Endothelial cell of umbilical vein (primary cell): ENCODE measurements around the gene CHSY3. TPM values are rescaled to one million over a fixed set of nuclear protein-coding genes. Genes with fewer than 3 reads are reported as not detected.

Experiments used
- BruUV-seq: library from RNA; stranded (reverse); fragments of 400-500 nt; replicated peaks from 2 replicates; lab custom pipeline; 2021; lab: Mats Ljungman, UMichigan
- CTCF ChIA-PET: fragments of 300-600, 350-600 bp; sonication (Branson Sonifier 250); formaldehyde crosslinking; loops from one replicate; lab custom pipeline; 2021; ENCODE audit warnings: antibody characterized with exemption, inconsistent platforms; lab: Charles Lee
- POLR2A ChIA-PET: fragments of 300-600, 350-600 bp; sonication (Branson Sonifier 250); formaldehyde crosslinking; loops from one replicate; lab custom pipeline; 2021; ENCODE audit warnings: antibody characterized with exemption, inconsistent platforms; lab: Charles Lee
- DNase-seq: peaks from one replicate; pipeline ENCODE4 v3.0.0-alpha.2; 2011; ENCODE audit warnings: low read depth, low spot score
- FAIRE-seq: peaks from 2 replicates; lab custom pipeline; 2011; peaks lifted over from hg19 to GRCh38; lab: Jason Lieb, UNC
- H2AFZ ChIP-seq: 2 replicates; pipeline ENCODE4 v1.6.0; 2012; ENCODE audit warnings: low read depth, low read length, control low read depth, inconsistent platforms
- H3K27ac ChIP-seq: 2 replicates; pipeline ENCODE4 v1.5.1; 2011; ENCODE audit warnings: low read depth, mild to moderate bottlenecking, control low read depth, low read length, moderate library complexity; ENCODE audit not compliant: insufficient read depth
- H3K27me3 ChIP-seq, 2 experiments: 2 replicates each; pipeline versions ENCODE4 v1.6.0 to v1.6.1; 2011; ENCODE audit warnings: low read length in 2 of 2, mixed read lengths in 1 of 2; ENCODE audit not compliant: control insufficient read depth in 2 of 2, insufficient read depth in 2 of 2
- H3K36me3 ChIP-seq, 2 experiments: 2 replicates in 1 of 2; 3 replicates in 1 of 2; pipeline ENCODE4 v1.5.1; 2011; ENCODE audit warnings: low read length in 2 of 2, mild to moderate bottlenecking in 1 of 2, moderate library complexity in 1 of 2; ENCODE audit not compliant: control insufficient read depth in 2 of 2, insufficient read depth in 2 of 2; ENCODE audit errors: extremely low read depth in 1 of 2
- H3K4me1 ChIP-seq: 3 replicates; pipeline ENCODE4 v1.5.1; 2011; ENCODE audit warnings: mild to moderate bottlenecking, low read length; ENCODE audit not compliant: control insufficient read depth, insufficient read depth; ENCODE audit errors: extremely low read depth
- H3K4me2 ChIP-seq: 2 replicates; pipeline ENCODE4 v1.6.1; 2011; ENCODE audit warnings: low read length, control low read depth, mixed read lengths; ENCODE audit not compliant: insufficient read depth
- H3K4me3 ChIP-seq, 3 experiments: fragments of 200-600 bp in 1 of 3; sonication (generic), shearing (Covaris generic) in 1 of 3; replicated peaks in 1 of 3; 2 replicates each; pipeline ENCODE4 v1.5.1; 2011 to 2016; ENCODE audit warnings: control low read depth in 3 of 3, low read length in 3 of 3, mild to moderate bottlenecking in 2 of 3, inconsistent platforms in 1 of 3, low read depth in 1 of 3, moderate library complexity in 1 of 3; ENCODE audit not compliant: insufficient read depth in 1 of 3
- H3K79me2 ChIP-seq: 2 replicates; pipeline ENCODE4 v1.6.0; 2012; ENCODE audit warnings: low read length, inconsistent platforms; ENCODE audit not compliant: control insufficient read depth, insufficient read depth
- H3K9ac ChIP-seq: replicated peaks from 2 replicates; pipeline ENCODE3; 2011; ENCODE audit warnings: low read length, control low read depth; ENCODE audit not compliant: insufficient read depth; ENCODE audit errors: extremely low read depth
- H3K9me1 ChIP-seq: replicated peaks from 3 replicates; pipeline ENCODE4 v1.6.0; 2011; ENCODE audit warnings: mild to moderate bottlenecking, low read length; ENCODE audit not compliant: control insufficient read depth, insufficient read depth; ENCODE audit errors: extremely low read depth
- H3K9me3 ChIP-seq: replicated peaks from 2 replicates; pipeline ENCODE4 v1.5.1; 2012; ENCODE audit warnings: low read length, inconsistent platforms; ENCODE audit not compliant: control insufficient read depth, insufficient read depth
- H4K20me1 ChIP-seq: replicated peaks from 2 replicates; pipeline ENCODE3; 2011; ENCODE audit warnings: mild to moderate bottlenecking, low read length; ENCODE audit not compliant: control insufficient read depth, insufficient read depth; ENCODE audit errors: extremely low read depth
- EZH2 ChIP-seq: IDR thresholded peaks from 2 replicates; pipeline ENCODE4 v1.6.1; 2012; ENCODE audit warnings: borderline replicate concordance, low read depth, mild to moderate bottlenecking, moderate library complexity, low read length, inconsistent platforms; ENCODE audit not compliant: severe bottlenecking
- FOS ChIP-seq: IDR thresholded peaks from 2 replicates; pipeline ENCODE4 v1.6.1; 2011; ENCODE audit warnings: mild to moderate bottlenecking, low read length, moderate library complexity, borderline replicate concordance; ENCODE audit not compliant: insufficient read depth
- GATA2 ChIP-seq: IDR thresholded peaks from 2 replicates; pipeline ENCODE4 v1.7.0; 2011; ENCODE audit warnings: low read depth, mild to moderate bottlenecking, moderate library complexity, mixed read lengths, low read length; ENCODE audit not compliant: insufficient read length, insufficient read depth
- JUN ChIP-seq: IDR thresholded peaks from 2 replicates; pipeline ENCODE4 v1.6.1; 2011; ENCODE audit warnings: borderline replicate concordance, low read depth; ENCODE audit not compliant: insufficient read length, insufficient read depth
- MYC ChIP-seq: IDR thresholded peaks from one replicate; pipeline ENCODE4 v1.6.1; 2011; ENCODE audit warnings: mild to moderate bottlenecking, low read depth, low read length
- POLR2A ChIP-seq: IDR thresholded peaks from 2 replicates; pipeline ENCODE4 v1.6.1; 2012; ENCODE audit warnings: low read depth, mild to moderate bottlenecking, control low read depth, low read length
- POLR2AphosphoS5 ChIP-seq: IDR thresholded peaks from 2 replicates; pipeline ENCODE4 v1.6.1; 2012; ENCODE audit warnings: low read depth, mild to moderate bottlenecking, control low read depth, low read length, moderate library complexity; ENCODE audit not compliant: insufficient read depth
- dilution Hi-C: fragments of 300-500 bp; cut with MboI; formaldehyde crosslinking; loops from one replicate; pipeline ENCODE4 v1.15.0; 2019; ENCODE audit warnings: low sequenced_read_pairs; ENCODE audit not compliant: extremely low pct_ligation_motif_present
- intact Hi-C: fragments of 100-400 bp; cut with micrococcal nuclease; formaldehyde crosslinking; loops from one replicate; pipeline ENCODE4 v1.10.0; 2022
- polyA plus RNA-seq, 4 experiments: library from polyadenylated mRNA; depleted of rRNA in 3 of 4; stranded (reverse) in 3 of 4; unstranded in 1 of 4; fragments of >200 nt; gene quantifications; 2 replicates each; pipeline versions ENCODE4 v1.2.1 to v1.2.3, GENCODE V29; 2011 to 2012; ENCODE audit warnings: missing spikeins in 1 of 4
- total RNA-seq: library from RNA; stranded (reverse); gene quantifications from 2 replicates; pipeline ENCODE4 v1.2.3, GENCODE V29; 2021
- TF ChIP-seq, protein P1 (sequence below), 2 donors: IDR thresholded peaks; 1 replicate in 1 of 2; 2 replicates in 1 of 2; pipeline ENCODE4 v1.5.1; 2011; ENCODE audit warnings: low read length in 2 of 2, mild to moderate bottlenecking in 2 of 2, moderate library complexity in 2 of 2, control low read depth in 1 of 2, inconsistent platforms in 1 of 2, low read depth in 1 of 2; ENCODE audit not compliant: insufficient read depth in 1 of 2; ENCODE audit errors: extremely low read depth in 1 of 2
- TF ChIP-seq, protein P2 (sequence below): IDR thresholded peaks from 2 replicates; pipeline ENCODE4 v1.6.1; 2011; ENCODE audit not compliant: insufficient read depth, insufficient read length

The CHSY3 gene
- total and polyA plus RNA-seq, 2 donors (not counting 3 experiments of a cell fraction or from before 2014, with no cell fraction given) = 2.2 to 8.4 TPM

DNA sequence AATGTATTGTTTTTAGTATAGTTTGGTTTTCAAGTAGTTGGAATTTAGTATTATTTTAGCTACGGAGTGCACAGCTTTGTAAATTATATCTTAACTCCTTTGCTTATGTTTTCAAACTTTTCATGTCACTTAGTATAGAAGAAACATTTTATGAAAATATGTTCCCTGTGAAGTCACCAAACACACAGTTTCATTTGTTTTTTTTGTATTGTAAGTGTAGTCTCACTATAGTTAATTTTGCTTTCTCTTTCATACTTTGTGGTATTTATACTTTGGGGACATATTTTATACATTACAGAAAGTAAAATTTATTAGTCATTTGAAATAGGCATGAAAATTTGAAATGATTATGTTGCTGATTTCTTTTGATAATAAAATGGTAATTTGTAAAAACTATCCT is 5.0 kb downstream of the CHSY3 start:
- Histone ChIP-seq H3K9me3 (no peaks in the 10 kb centered on the region), H3K9me1 (no peaks in the 10 kb centered on the region), H3K4me2 (no peak overlapping the region), H3K36me3 (no peaks in the 10 kb centered on the region), H2AFZ (no peak overlapping the region), H3K9ac (no peak overlapping the region), H3K4me1 (peaks cover 15% of the 10 kb centered on the region), H3K4me3 (no peak overlapping the region), H3K27me3 (no peaks in the 10 kb centered on the region), H4K20me1 (no peaks in the 10 kb centered on the region), H3K79me2 (no peaks in the 10 kb centered on the region), H3K27ac (no peak overlapping the region)
- TF ChIP-seq MYC = no peak
- no peak for TF ChIP-seq POLR2AphosphoS5
- TF ChIP-seq, protein P1, sequence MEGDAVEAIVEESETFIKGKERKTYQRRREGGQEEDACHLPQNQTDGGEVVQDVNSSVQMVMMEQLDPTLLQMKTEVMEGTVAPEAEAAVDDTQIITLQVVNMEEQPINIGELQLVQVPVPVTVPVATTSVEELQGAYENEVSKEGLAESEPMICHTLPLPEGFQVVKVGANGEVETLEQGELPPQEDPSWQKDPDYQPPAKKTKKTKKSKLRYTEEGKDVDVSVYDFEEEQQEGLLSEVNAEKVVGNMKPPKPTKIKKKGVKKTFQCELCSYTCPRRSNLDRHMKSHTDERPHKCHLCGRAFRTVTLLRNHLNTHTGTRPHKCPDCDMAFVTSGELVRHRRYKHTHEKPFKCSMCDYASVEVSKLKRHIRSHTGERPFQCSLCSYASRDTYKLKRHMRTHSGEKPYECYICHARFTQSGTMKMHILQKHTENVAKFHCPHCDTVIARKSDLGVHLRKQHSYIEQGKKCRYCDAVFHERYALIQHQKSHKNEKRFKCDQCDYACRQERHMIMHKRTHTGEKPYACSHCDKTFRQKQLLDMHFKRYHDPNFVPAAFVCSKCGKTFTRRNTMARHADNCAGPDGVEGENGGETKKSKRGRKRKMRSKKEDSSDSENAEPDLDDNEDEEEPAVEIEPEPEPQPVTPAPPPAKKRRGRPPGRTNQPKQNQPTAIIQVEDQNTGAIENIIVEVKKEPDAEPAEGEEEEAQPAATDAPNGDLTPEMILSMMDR (IDR thresholded peaks at IDR 0.05; ENCODE audit: extremely low read depth in 1 of 2, insufficient read depth in 1 of 2, low read depth in 1 of 2, low read length in 2 of 2) = no peak
- no peak for TF ChIP-seq GATA2
- no peak for TF ChIP-seq POLR2A
- TF ChIP-seq FOS = no peak
- no peak for TF ChIP-seq EZH2
- TF ChIP-seq, protein P2, sequence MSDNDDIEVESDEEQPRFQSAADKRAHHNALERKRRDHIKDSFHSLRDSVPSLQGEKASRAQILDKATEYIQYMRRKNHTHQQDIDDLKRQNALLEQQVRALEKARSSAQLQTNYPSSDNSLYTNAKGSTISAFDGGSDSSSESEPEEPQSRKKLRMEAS = no peak
- TF ChIP-seq JUN = no peak
- dilution Hi-C loops (no loop called here), intact Hi-C loops (loop anchor here (5.0 to 10.0 kb wide), 3 partner anchors 326 to 646 kb away; no protein-coding TSS in a partner anchor)
- FAIRE-seq (no peak), DNase-seq (no peak)
- POLR2A ChIA-PET = no interaction called here
- BruUV-seq = no TSS peak
- CTCF ChIA-PET = interaction anchor here (2.6 kb wide), 1 partner anchor 10 kb away, joined by 7 read pairs; no protein-coding TSS in a partner anchor
